Left kidney (tissue), 8 donors: ENCODE measurements around the gene MYH14. TPM values are rescaled to one million over a fixed set of nuclear protein-coding genes. Genes with fewer than 3 reads are reported as not detected.

Source experiments
- DNase-seq: peaks from one replicate; pipeline ENCODE4 v3.0.0-alpha.2; 2013
- long read RNA-seq, 8 donors: transcript quantifications; one replicate each; lab custom pipeline, GENCODE V29; 2026
- polyA plus RNA-seq: library from polyadenylated mRNA; unstranded; fragments of 120-200 nt; gene quantifications from one replicate; pipeline ENCODE4 v1.2.1, GENCODE V29; 2013; ENCODE audit not compliant: insufficient read length

Gene MYH14
- 22.9 TPM for polyA plus RNA-seq
- long read RNA-seq, donor 1, full-length matches to known transcripts = 4 of 4 reads
- long read RNA-seq, donor 1, partial matches to known transcripts = 0 of 4 reads
- long read RNA-seq, donor 1, other reads (novel, unspliced or antisense) = 0 of 4 reads
- long read RNA-seq, donor 2, partial matches to known transcripts = 0 of 3 reads
- long read RNA-seq, donor 2, other reads (novel, unspliced or antisense) = 0 of 3 reads
- long read RNA-seq, donor 3, partial matches to known transcripts = 0 of 2 reads
- long read RNA-seq, donor 3, other reads (novel, unspliced or antisense) = 0 of 2 reads
- long read RNA-seq, donor 4, partial matches to known transcripts = 0 of 3 reads
- long read RNA-seq, donor 4, other reads (novel, unspliced or antisense) = 0 of 3 reads
- long read RNA-seq, donor 5, partial matches to known transcripts = 0 of 2 reads
- long read RNA-seq, donor 5, other reads (novel, unspliced or antisense) = 0 of 2 reads
- long read RNA-seq, donor 6, partial matches to known transcripts = 0 of 4 reads
- long read RNA-seq, donor 6, other reads (novel, unspliced or antisense) = 0 of 4 reads
- long read RNA-seq, donor 7, partial matches to known transcripts = 0 of 2 reads
- long read RNA-seq, donor 7, other reads (novel, unspliced or antisense) = 0 of 2 reads
- long read RNA-seq, donor 8, partial matches to known transcripts = 0 of 2 reads
- long read RNA-seq, donor 8, other reads (novel, unspliced or antisense) = 0 of 2 reads

DNA sequence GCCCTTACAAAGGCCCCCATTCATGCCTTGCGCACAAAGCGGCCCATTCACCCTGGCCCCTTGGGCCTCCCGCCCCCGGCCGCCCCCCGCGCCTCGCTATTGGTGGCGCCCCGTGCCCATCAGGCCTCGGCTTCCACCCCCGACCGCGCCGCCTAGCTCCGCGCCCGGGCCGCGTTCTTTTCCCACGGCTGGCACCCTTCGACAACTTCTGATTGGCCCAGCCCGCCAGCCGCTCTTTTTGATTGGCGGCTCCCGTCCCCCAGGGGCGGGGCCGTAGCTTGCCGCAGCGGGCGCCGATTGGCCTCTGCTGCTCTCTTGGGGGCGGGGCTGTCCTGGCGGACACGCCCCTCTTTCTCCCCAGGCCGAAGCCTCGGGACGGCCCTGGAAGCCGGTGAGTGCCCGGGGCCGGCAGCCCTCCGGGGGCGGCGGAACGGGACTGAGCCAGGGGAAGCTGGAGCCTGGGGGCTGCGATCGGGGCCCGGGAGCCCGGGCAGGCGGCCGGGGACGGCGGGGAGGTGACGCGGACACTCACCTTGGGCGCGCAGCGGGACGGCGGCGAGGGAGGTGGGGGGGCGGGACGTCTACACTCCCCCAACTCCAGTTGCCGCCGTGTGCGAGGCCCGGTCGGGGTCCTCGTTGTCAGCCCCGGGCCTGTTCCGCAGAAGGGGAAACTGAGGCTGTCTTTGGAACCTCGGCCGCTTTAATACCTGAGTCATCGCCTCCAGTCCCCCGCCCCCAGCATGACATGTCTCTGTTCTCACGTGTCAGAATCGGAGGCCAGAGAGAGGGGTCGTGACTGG, at the start of gene MYH14:
Gene MYH14 (plus strand): TSS at position 342 of the 800 bp plus-strand sequence. CDS start 6,744 bp downstream, outside the sequence.
- DNase-seq = peak; percentile 88

DNA sequence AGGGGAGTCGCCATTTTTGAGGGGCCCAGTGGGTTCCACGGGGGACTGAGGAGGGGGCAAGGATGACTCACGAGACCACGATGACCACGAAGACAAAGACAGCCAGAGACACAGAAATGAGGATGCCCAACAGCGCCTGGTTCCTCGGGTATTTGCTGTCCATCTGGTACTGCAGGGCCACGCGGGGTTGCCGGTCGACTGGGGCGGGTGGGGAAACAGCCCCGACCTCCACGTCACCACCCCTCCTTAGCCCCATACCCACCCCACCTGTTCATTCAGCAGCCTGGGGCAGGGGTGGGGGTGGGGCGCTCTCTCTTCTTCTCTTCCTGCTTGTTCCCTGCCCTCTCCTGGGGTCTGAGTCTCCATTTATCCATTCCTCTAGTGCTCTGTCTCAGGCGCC, 48.9 kb upstream of the MYH14 start:
- no peak for DNase-seq

DNA sequence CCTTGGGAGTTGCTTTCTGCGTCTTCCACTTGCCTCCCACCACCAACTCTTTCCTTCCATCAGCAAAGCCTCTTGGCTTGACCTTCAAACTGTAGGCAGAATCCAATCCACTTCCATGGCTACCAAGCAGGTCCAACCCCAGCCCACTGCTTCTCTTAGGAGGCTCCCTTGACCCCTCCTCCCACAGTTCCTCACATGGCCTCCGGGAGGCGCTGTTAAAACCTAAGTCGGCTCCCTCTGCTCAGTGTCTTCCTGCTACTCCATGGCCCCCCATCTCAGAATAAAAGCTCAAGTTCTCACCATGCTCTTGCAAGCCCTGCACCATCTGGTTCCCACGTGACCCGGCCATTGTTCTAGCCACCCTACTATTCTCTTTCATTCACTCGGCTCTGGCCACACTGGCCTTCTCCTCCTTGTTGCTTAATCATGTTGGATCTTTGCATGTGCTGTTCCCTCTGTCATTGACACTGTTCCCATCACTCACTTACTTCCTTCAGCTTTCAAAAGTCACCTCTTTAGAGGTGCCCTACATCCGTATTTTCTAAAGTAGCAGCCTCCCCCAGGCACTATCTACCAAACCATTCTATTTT, 47.8 kb upstream of the MYH14 start:
- no peak for DNase-seq

DNA sequence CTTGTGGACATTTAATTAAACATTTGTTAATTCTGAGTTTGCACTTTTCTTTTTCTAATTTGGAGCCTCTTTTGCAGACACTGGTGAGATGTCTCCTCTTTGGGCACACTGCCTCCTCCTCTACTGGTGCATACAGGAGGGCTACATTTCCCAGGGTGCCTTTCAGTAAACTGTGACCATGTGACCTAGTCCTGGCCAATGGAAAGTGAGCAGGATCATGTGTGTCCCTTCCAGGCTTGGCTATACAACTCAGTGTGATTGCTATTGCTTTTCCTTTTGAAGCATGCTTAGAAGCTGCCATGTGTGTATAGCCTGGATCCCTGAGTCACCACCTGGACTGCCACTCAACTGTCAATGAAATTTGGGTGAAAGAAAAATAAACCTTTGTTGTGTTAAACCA, 44.8 kb upstream of the MYH14 start:
- no peak for DNase-seq

DNA sequence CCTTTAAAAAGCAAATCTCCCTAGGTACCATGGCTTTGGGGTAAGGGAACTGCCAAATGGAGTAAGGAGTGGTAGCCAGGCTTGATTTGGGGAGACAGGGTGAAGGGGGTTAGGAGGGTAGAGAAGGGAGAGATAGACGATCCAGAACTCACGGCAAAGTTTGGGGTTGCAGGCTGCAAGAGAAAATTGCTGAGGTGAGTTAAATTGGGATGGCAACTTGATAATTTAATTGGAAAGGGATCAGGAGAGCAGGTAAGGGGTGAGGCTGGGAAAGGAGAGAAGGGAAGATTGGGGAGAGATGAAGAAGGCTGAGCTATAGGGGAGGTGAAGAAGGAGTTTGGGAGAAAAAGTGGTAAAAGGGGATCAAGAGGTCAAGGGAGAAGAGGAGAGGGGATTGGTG, 44.3 kb upstream of the MYH14 start:
- no peak for DNase-seq

DNA sequence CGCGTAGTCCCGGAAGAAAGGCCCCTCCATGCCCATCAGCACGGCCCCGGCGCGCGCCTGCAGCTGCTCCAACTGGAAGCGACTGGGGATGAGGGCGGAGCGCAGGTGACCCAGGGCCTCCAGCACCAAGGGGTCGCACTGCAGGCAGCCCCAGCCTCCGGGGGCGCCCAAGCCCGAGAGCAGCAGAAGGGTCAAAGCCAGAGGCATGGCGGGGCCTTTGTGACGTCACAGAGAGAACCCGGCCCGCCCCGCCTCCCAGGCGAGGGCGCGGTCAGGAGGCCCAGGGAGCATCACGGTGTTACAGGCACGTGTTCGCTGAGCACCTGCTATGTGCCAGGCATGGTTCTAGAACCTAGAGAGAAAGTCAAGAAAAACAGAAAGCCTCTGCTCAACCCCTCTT, 40.4 kb upstream of the MYH14 start, which contains the start of gene IZUMO2:
Gene IZUMO2 (minus strand): TSS at position 294 of the 400 bp plus-strand sequence. CDS start 87 bp downstream, at position 207.
- no peak for DNase-seq

DNA sequence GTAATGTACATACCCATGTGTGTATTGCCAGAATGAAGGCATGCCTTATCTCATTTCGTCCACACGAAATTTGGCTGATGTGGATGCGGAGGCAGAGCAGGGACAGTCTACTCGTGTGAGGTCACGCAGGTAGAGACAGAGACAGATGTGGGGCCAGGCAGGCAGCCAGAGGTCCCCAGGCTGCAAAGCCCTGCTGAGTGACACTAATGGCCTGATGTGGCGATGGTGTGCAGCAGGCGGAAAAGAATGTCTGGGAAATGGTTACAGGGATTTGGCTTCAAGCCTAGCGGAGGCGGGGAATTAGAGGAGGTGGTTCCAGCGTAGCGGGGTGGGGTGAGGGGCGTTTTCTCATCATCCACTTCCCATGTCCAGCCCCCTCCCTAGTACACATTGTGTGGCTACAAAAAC, 36.1 kb upstream of the MYH14 start:
- DNase-seq = peak; percentile 80

DNA sequence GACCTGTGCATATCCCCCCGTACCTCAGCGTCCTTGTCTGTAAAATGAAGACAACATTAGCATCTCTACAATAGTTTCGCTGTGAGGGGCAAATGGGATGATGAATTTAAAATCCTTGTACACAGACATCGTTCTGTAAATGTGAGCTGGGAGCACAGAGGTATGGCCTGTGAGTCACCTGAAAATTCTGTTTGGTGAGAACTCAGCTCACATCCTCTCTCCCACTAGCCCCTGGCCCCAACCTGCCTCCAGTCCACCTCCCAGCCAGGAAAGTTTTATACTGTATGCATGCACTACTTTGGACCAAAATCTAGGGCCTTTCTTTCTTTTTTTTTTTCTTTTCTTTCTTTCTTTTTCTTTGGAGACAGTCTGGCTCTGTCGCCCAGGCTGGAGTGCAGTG, 31.7 kb upstream of the MYH14 start:
- DNase-seq = no peak

DNA sequence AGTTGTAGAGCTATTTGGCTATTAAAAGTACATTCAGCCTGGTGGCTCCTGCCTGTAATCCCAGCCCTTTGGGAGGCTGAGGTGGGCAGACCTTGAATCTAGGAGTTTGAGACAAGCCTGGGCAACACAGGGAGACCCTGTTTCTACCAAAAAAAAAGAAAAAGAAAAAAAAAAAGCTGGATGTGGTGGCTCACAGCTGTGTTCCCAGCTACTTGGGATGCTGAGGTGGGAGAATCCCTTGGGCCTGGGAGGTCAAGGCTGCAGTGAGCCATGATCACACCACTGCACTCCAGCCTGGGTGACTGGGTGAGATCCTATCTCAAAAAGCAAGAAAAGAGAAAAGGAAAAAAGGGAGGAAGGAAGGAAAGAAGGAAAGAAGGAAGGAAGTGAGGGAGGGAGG, 30.7 kb upstream of the MYH14 start:
- no peak for DNase-seq

DNA sequence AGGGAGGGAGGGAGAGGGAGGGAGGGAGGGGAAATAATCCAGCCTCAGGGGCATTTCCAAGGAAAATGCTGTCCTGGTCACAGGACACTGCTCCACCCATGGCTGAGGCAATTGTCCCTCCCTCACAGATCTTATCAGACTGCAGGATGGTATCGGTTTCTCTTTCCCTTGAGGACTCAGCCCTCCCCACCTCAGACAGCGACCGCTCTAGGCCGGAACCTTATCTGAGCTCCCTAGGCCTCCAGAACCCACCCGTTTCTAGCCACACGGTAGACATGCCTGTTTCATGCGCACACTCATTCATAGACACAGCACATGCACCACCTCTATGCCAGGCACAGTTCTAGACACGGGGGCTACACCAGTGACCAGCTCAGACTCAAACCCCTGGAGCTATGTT, 30.3 kb upstream of the MYH14 start:
- no peak for DNase-seq

DNA sequence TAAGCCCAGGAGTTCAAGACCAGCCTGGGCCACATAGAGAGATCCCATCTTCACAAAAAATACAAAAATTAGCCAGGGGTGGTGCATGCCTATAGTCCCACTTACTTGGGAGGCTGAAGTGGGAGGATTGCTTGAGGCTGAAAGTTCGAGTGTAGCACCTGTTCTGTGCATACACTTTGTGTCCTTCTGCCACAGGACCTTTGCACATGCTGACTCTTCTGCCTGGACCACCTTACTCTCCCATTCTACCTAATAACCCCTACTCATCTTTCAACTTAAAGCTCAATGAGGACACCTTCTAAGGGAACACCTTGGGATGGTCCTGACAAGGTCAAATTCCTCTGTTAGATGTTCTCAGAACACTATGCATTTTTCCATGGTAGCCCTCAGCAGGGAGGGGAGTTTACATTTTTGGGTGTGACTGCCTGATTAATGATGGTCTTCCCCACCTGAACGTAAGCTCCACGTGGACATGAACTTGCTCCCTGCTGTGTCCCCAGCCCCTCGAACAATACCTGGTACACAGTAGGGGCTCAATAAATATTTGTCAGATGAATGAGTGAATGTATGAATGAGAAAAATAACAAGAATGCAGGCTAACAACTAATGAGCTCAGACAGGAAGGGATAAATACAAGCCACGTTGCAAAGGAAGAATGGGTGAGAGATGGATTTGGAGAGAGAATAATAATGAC, 29.2 kb upstream of the MYH14 start:
- no peak for DNase-seq

DNA sequence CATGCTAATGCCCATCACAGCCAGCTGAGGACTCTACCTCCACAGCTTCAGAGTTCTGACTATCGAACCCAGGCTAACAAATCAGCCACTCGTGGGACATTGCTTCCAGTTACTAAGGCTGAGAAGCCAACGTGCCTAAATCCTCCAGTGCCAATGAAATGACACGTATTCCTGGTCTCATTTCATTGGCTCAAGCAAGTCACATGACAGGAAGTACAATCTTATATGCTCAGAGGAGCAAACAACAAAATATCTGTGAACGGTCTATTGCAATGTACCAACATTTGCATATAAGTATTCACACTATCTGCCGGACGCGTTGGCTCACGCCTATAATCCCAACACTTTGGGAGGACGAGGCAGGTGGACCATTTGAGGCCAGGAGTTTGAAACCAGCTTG, 27.5 kb upstream of the MYH14 start:
- no peak for DNase-seq

DNA sequence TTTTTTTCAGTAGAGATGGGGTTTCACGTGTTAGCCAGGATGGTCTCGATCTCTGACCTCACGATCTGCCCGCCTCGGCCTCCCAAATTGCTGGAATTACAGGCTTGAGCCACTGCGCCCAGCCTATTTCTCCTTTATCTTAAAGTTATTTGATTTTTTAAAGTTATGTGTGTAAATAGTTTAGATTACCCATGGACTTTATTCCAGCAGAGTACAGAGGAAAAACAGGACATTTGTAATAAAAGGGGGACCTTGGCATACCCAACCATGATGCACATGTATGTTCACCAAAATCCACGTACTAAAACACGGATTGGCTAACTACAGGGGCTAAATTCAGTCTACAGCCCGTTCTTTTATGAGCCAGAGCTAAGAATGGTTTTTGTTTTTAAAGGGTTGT, 26.6 kb upstream of the MYH14 start:
- no peak for DNase-seq

DNA sequence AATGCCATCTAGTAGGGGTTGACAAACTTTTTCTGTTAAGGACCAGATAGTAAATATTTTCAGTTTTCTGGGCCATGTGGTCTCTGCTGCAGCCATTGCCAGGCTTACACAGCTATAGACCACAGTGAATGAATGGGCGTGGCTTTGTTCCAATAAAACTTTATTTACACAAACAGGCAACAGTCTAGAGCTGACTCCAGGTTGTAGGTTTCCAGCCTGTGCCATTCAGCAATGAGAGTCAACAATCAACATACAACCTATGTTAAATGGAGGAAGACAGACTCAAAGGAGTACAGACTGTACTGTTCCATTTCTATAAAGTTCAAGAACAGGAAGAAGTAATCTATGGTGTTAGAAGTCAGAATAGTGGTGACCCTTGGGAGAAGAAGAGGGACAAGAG, 25.1 kb upstream of the MYH14 start:
- no peak for DNase-seq

DNA sequence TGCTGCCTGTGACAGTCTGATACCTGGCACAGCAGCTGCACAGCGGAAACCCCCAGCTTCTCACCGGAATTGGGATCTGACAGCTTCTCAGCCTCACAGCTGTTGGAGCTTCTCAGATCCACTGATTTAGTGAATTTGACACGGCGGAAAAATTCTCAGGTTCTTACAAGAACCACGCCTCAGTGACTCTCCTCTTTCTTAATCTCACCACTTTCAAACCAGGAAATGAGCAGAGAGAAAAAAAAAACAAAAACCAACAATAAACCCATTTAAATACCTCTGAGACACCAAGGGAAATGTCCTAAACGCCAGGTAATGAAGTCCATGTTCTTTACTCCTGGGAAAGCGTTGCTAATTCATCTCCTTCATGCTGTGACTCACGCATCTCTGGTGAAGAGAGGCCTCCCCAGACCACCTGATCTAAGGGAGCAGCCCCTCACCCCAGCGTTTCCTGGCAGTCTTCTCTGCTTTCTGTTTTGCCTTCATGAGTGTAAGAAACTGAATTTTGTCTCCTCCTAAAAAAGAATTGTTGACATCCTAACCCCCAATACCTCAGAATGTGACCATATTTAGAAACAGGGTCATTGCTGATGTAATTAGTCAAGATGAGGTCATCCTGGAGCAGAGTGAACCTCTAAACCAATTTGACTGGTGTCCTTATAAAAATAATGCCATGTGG, 24.4 kb upstream of the MYH14 start:
- no peak for DNase-seq

DNA sequence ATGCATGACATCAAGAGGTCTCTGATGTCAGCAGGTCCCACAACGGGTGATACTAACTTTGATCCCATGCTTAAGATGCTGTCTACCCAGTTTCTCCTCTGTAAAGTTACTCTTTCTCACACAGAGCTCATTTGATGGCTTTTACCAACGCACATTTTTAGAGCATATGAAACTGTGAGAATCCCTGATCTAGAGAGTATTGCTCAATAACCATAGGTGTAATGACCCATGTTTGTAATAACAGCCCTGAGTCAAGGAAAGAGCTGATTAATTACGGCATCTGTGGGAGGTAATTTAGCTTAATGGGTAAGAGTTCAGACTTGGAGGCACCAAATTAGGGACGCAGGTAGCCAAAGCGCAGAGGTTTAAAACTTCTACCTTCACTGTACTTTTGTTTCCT, 22.3 kb upstream of the MYH14 start:
- no peak for DNase-seq

DNA sequence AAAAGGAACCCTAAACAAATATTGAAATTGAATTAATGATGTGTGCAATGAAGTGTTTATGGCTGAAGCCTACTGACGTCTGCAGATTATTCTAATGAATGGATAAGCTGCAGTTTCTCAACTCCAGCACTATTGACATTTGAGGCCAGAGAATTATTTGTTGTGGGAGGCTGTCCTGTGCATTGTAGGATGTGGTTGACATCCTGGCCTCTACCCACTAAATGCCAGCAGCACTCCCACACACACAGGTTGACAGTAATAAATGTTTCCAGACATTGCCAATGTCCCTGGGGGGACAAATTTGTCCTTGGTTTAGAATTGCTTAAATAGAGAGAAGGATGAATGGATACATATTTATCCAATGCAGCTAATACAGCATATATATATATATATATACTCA, 19.2 kb upstream of the MYH14 start:
- no peak for DNase-seq

DNA sequence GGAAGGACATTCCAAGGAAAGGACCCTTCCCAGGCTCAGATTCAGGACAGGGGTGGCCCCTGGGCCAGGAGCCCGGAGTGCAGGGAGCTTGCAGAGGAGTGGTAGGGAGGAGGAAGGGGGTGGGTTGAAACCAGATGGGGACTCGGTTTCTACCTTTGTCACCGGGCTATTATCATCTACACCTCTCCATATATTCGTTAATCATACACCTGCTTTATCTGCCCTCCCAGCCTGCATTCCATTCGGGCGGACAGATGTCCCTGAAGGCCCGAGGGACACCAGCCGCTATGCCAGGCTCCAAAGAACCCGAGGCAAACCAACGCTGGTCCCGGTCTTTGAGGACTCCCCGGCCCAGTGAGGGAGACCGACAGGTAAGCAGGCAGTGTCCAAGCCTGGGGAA, 15.5 kb upstream of the MYH14 start:
- no peak for DNase-seq

DNA sequence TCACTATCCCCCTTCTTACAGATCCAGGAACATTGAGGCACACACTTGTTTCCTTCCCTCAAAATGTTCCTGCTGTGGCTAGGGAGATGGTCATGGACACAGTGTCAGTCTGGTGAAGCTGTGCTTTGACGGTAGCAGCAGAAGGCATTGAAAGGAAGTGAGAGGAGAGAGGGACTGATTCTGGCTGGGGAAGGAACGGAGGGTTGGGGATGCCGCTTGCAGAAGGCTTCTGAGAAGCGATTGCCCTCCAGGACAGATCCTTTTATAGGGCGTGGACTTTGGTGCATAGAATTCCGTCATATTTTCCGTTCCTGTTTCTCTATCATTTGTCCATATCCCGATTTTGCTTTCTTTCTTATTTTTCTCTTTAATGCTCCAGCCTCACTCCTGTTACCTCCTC, 14.1 kb upstream of the MYH14 start:
- DNase-seq = no peak

DNA sequence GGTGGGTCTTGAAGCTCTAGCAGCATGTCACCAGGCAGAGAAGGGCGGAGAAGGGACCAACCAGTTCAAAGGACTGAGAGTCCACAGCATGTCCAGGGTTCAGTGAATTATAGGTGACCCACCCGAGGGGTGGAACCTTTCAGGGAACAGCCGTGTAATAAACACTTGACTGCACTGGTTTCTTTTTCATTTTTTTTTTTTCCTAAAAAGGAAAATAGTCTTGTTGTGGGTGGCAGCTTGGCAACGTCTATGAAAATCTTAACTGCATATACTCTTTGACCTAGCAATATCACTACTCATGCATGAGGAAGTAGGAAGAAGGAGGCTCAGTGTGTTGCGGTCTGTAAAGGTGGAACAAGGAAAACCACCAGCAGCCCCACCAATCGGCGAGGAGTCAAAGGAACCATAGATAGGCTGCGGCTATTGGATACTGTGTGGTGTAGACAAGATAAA, 13.0 kb upstream of the MYH14 start:
- no peak for DNase-seq

DNA sequence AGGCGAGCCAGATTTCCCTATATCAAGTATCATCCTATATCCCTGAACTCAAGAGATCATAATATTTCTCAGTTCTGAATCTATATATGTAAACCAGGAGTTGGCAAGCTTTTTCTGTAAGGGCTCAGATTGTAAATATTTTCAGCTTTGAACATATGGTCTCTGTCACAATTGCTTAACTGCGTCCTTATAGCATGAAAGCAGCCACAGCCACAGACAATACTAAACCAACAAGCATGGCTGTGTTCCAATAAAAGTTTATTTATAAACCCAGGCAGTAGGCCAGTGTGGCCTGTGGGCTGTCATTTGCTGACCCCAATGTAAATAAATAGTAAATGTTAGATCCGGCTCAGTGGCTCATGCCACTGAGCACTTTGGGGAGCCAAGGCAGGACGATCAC, 12.2 kb upstream of the MYH14 start:
- no peak for DNase-seq
